Endothelial cell (in vitro differentiated cells): ENCODE measurements around the gene BMI1. TPM values are rescaled to one million over a fixed set of nuclear protein-coding genes. Genes with fewer than 3 reads are reported as not detected.

Experiments used
- DNase-seq: peaks from one replicate; pipeline ENCODE4 v3.0.0; 2021; ENCODE audit warnings: low spot score
- H3K27ac Mint-ChIP-seq: one replicate; pipeline ENCODE4 v1.8.0; 2021; ENCODE audit warnings: mixed read lengths, inconsistent platforms; ENCODE audit not compliant: unreplicated experiment
- H3K27me3 Mint-ChIP-seq: one replicate; pipeline ENCODE4 v1.8.0; 2021; ENCODE audit warnings: mild to moderate bottlenecking, moderate library complexity, mixed read lengths, inconsistent platforms; ENCODE audit not compliant: unreplicated experiment
- H3K36me3 Mint-ChIP-seq: one replicate; pipeline ENCODE4 v1.8.0; 2021; ENCODE audit warnings: mild to moderate bottlenecking, low read depth, mixed read lengths, inconsistent platforms; ENCODE audit not compliant: unreplicated experiment
- H3K4me1 Mint-ChIP-seq: one replicate; pipeline ENCODE4 v1.8.0; 2021; ENCODE audit warnings: mild to moderate bottlenecking, mixed read lengths, inconsistent platforms; ENCODE audit not compliant: unreplicated experiment
- H3K4me3 Mint-ChIP-seq: one replicate; pipeline ENCODE4 v1.8.0; 2021; ENCODE audit warnings: mild to moderate bottlenecking, mixed read lengths, inconsistent platforms; ENCODE audit not compliant: unreplicated experiment
- H3K9me3 Mint-ChIP-seq: one replicate; pipeline ENCODE4 v1.8.0; 2021; ENCODE audit warnings: mixed read lengths, inconsistent platforms; ENCODE audit not compliant: unreplicated experiment
- CTCF ChIP-seq: fragments of 200-600 bp; sonication (generic); IDR thresholded peaks from one replicate; pipeline ENCODE4 v1.5.0; 2021; ENCODE audit warnings: antibody characterized with exemption; ENCODE audit not compliant: unreplicated experiment
- total RNA-seq: library from RNA; stranded (reverse); fragmentation: NEBNext Ultra II Directional; extraction: Animal tissue kit (Norgen Biotek cat#: 25700); gene quantifications from one replicate; pipeline ENCODE4 v1.2.1, GENCODE V29; 2021; ENCODE audit not compliant: unreplicated experiment

BMI1 gene
- total RNA-seq, 1 donor from 2014 or later = 23.6 TPM

GRCh38 chr10:22341190-22341925 lies 20.5 kb downstream of the BMI1 start:
- H3K4me1 Mint-ChIP-seq = peaks cover 7% of the 10 kb centered on the region
- no peak for TF ChIP-seq CTCF
- peak overlapping the region; percentile 86 for H3K4me3 Mint-ChIP-seq
- H3K27ac Mint-ChIP-seq = no peak overlapping the region
- H3K36me3 Mint-ChIP-seq = peaks cover 4% of the 10 kb centered on the region
- peaks cover 29% of the 10 kb centered on the region for H3K27me3 Mint-ChIP-seq
- no peaks in the 10 kb centered on the region for H3K9me3 Mint-ChIP-seq
- DNase-seq = no peak

GRCh38 chr10:22341926-22342196 lies 21.0 kb downstream of the BMI1 start:
- H3K36me3 Mint-ChIP-seq = peaks cover 4% of the 10 kb centered on the region
- H3K9me3 Mint-ChIP-seq = no peaks in the 10 kb centered on the region
- no peak for DNase-seq
- H3K4me3 Mint-ChIP-seq = no peak overlapping the region
- H3K4me1 Mint-ChIP-seq = peaks cover 7% of the 10 kb centered on the region
- peaks cover 30% of the 10 kb centered on the region for H3K27me3 Mint-ChIP-seq
- no peak overlapping the region for H3K27ac Mint-ChIP-seq
- TF ChIP-seq CTCF = no peak

GRCh38 chr10:22342421-22342820 lies 21.5 kb downstream of the BMI1 start:
- no peak overlapping the region for H3K27ac Mint-ChIP-seq
- no peaks in the 10 kb centered on the region for H3K9me3 Mint-ChIP-seq
- peaks cover 7% of the 10 kb centered on the region for H3K4me1 Mint-ChIP-seq
- no peak overlapping the region for H3K4me3 Mint-ChIP-seq
- H3K36me3 Mint-ChIP-seq = peaks cover 4% of the 10 kb centered on the region
- peaks cover 27% of the 10 kb centered on the region for H3K27me3 Mint-ChIP-seq
- TF ChIP-seq CTCF = no peak
- DNase-seq = no peak

GRCh38 chr10:22343731-22344130 lies 22.8 kb downstream of the BMI1 start:
- Mint-ChIP-seq H3K36me3 (peaks cover 4% of the 10 kb centered on the region), H3K27me3 (peaks cover 27% of the 10 kb centered on the region), H3K4me3 (no peak overlapping the region), H3K9me3 (no peaks in the 10 kb centered on the region), H3K4me1 (peaks cover 7% of the 10 kb centered on the region), H3K27ac (no peak overlapping the region)
- TF ChIP-seq CTCF = no peak
- no peak for DNase-seq

- no peak for TF ChIP-seq CTCF
- Mint-ChIP-seq H3K27ac (no peak overlapping the region), H3K36me3 (peaks cover 4% of the 10 kb centered on the region), H3K27me3 (peaks cover 27% of the 10 kb centered on the region), H3K4me1 (peaks cover 7% of the 10 kb centered on the region), H3K4me3 (no peak overlapping the region), H3K9me3 (no peaks in the 10 kb centered on the region)
- DNase-seq = no peak
Measured at GRCh38 chr10:22344249-22344648, 23.4 kb downstream of the BMI1 start.
